ENCODE data around the gene UPK1B.

GRCh38 chr3:119206611-119207511 lies 33.5 kb downstream of the UPK1B start:
- TF ChIP-seq CTCF (conservative IDR thresholded peaks at IDR 0.05), result no peak
- TF ChIP-seq ZFX (IDR thresholded peaks at IDR 0.05), result no peak

Data from C4-2B (cell line).